ENCODE measurements around the gene MAT2B. TPM values are rescaled to one million over a fixed set of nuclear protein-coding genes. Genes with fewer than 3 reads are reported as not detected.
A peak's percentile ranks its signal among the peaks of the same experiment; 100 is the strongest.

The MAT2B gene
- total and polyA plus RNA-seq, 4 experiments from 2014 or later = 150 to 420 (median 219) TPM

GRCh38 chr5:163564321-163564938 lies 59.0 kb downstream of the MAT2B start:
- no peaks in the 10 kb centered on the region for H3K9me3 Mint-ChIP-seq

DNA sequence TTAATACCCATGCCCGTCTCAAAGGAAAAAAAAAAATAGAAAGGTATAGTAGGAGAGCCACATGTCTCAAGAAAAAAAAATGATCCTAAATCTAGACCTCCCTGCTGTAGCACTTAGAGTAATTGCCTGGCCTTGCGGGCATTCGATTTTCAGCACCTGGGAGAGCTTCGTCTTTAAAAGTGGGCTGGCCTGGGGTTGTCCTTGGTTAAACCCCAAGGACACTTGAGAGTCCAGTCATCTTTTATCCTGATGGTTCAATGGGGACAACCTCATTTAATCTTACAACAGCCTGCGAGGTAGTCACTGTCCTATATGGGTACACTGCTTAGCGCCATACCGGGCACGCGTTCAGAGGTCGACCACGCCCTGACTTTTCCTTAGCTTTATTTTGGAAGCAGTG lies 60.1 kb downstream of the MAT2B start:
- intact Hi-C loops (cut with micrococcal nuclease) = loop anchor here (2.0 kb wide), 1 partner anchor 1643 kb away; no protein-coding TSS in a partner anchor
- DNase-seq = peak in 1 of 5 donors; percentile 2
- Histone ChIP-seq H3K27ac (ENCODE audit: low read depth, low read length) (no peak overlapping the region), H3K4me3 (ENCODE audit: low read length in 2 of 2) (peak overlapping the region in 1 of 2 donors; percentile 23), H3K36me3 (ENCODE audit: insufficient read depth, low read length) (no peaks in the 10 kb centered on the region), H3K27me3 (ENCODE audit: insufficient read depth, low read length) (peaks cover 28% of the 10 kb centered on the region), H3K4me1 (ENCODE audit: insufficient read depth, low read length) (peaks cover 17% of the 10 kb centered on the region), H3K9me3 (ENCODE audit: control insufficient read depth in 1 of 2, low read length in 2 of 2) (no peaks in the 10 kb centered on the region)
- Mint-ChIP-seq H3K27me3 (peaks cover 39 to 59% of the 10 kb centered on the region in 2 donors), H3K4me1 (peaks cover 6 to 34% (median 22%) of the 10 kb centered on the region in 4 donors), H3K4me3 (peak overlapping the region; percentile 74 to 85 (median 82)), H3K9me3 (no peaks in the 10 kb centered on the region), H3K27ac (no peak overlapping the region), H3K36me3 (no peaks in the 10 kb centered on the region)
- POLR2A ChIA-PET (ENCODE audit: partially characterized antibody) = interaction anchor here (0.6 kb wide), 1 partner anchor 60 kb away, joined by 3 read pairs; the partner anchor contains the start of gene MAT2B
- CTCF ChIA-PET (ENCODE audit: partially characterized antibody) = interaction anchor here (1.6 kb wide), 2 partner anchors 12 to 14 kb away, joined by 4 read pairs; no protein-coding TSS in a partner anchor

More at GRCh38 chr5:163564321-163564938, 59.0 kb downstream of the MAT2B start:
- peaks cover 38 to 60% of the 10 kb centered on the region in 2 donors for H3K27me3 Mint-ChIP-seq
- CTCF ChIA-PET (ENCODE audit: partially characterized antibody) = interaction anchor here (0.7 to 1.6 kb wide), 7 partner anchors 10 to 941 kb away, joined by 3 to 5 read pairs (median 3); no protein-coding TSS in a partner anchor
- peaks cover 6 to 34% (median 22%) of the 10 kb centered on the region in 4 donors for H3K4me1 Mint-ChIP-seq
- no peak overlapping the region for H3K27ac Mint-ChIP-seq
- H3K27me3 ChIP-seq (ENCODE audit: insufficient read depth, low read length) = peaks cover 28% of the 10 kb centered on the region
- peaks cover 17% of the 10 kb centered on the region for H3K4me1 ChIP-seq (ENCODE audit: insufficient read depth, low read length)
- no peaks in the 10 kb centered on the region for H3K9me3 ChIP-seq (ENCODE audit: control insufficient read depth in 1 of 2, low read length in 2 of 2)
- no peaks in the 10 kb centered on the region for H3K36me3 ChIP-seq (ENCODE audit: insufficient read depth, low read length)
- peak; percentile 46 to 62 (median 55) for DNase-seq
- intact Hi-C loops (cut with micrococcal nuclease) = loop anchor here (1.0 to 2.0 kb wide), 2 partner anchors 91 to 1644 kb away; no protein-coding TSS in a partner anchor
- peak overlapping the region in 4 of 8 donors; percentile 7 to 61 (median 44) for H3K4me3 Mint-ChIP-seq
- no peaks in the 10 kb centered on the region for H3K36me3 Mint-ChIP-seq
- H3K27ac ChIP-seq (ENCODE audit: low read depth, low read length) = no peak overlapping the region
- no peak overlapping the region for H3K4me3 ChIP-seq (ENCODE audit: low read length in 2 of 2)
- POLR2A ChIA-PET (ENCODE audit: partially characterized antibody) = no interaction called here

DNA sequence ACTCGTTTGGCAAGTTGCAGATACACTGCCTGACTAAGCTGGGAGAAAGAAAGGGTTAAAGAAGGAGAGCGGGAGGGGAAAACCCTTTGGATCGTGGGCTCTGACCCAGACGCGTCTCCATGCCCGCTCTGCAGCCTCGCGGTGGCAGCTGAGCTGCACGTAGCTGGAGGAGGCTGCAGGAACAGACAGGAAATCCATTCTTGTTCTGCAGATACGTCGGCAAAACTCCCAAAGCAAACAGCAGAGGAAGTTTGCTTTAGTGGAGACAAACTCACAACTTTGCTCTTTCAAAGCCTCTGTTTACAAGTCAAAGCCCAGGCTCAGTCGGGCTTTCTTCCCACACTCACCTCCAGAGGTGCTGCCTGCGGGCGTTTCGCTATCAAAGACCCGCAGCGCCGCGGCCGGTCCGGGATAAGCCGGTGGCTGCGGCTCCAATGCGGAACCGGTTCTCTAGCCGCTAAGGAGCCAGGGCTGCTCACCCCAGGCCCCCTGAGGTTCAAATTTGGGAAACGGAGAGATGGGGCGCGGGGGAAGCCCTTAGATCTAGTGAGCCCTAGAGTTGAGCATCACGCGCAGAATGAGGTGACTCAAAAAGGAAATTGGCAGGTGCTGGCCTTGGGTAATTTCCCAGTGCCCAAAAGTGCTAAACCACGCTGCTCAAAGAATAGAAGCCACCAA lies 60.7 kb downstream of the MAT2B start:
- ChIA-PET POLR2A (ENCODE audit: partially characterized antibody) (interaction anchor here (0.6 kb wide), 1 partner anchor 61 kb away, joined by 3 read pairs; the partner anchor contains the start of gene MAT2B), CTCF (ENCODE audit: partially characterized antibody) (interaction anchor here (1.4 to 1.6 kb wide), 3 partner anchors 11 to 91 kb away, joined by 3 to 4 read pairs (median 4); no protein-coding TSS in a partner anchor)
- Mint-ChIP-seq H3K4me1 (peaks cover 6 to 34% (median 22%) of the 10 kb centered on the region in 4 donors), H3K36me3 (no peaks in the 10 kb centered on the region), H3K27ac (peak overlapping the region in 1 of 7 donors; percentile 53), H3K9me3 (no peaks in the 10 kb centered on the region), H3K27me3 (peaks cover 39 to 62% of the 10 kb centered on the region in 2 donors), H3K4me3 (peak overlapping the region; percentile 74 to 85 (median 82))
- DNase-seq = peak; percentile 9 to 63 (median 14)
- Histone ChIP-seq H3K36me3 (ENCODE audit: insufficient read depth, low read length) (no peaks in the 10 kb centered on the region), H3K27me3 (ENCODE audit: insufficient read depth, low read length) (peaks cover 28% of the 10 kb centered on the region), H3K4me3 (ENCODE audit: low read length in 2 of 2) (peak overlapping the region; percentile 7 to 23), H3K27ac (ENCODE audit: low read depth, low read length) (no peak overlapping the region), H3K4me1 (ENCODE audit: insufficient read depth, low read length) (peaks cover 17% of the 10 kb centered on the region), H3K9me3 (ENCODE audit: control insufficient read depth in 1 of 2, low read length in 2 of 2) (no peaks in the 10 kb centered on the region)
- intact Hi-C loops (cut with micrococcal nuclease) = loop anchor here (2.0 kb wide), 1 partner anchor 1643 kb away; no protein-coding TSS in a partner anchor

DNA sequence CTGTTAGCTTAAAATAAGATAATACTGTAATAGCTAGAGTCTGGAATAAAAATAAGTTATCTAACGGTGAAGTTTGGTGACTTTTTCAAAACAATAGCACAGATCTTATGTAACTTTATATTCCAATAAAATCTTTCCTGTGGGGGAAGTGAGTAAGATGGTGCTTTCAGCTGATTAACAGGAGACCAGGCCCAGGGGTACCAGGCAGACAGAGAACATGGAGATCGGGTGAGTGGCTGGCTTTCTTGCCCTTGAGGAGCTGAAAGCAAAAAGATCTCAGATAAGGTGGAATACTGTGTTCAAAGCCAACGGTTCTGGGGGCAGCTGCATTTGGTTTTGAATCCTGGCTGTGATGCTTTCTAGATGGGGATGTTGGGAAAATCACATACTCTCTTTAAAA lies 61.3 kb downstream of the MAT2B start:
- Mint-ChIP-seq H3K4me1 (peaks cover 6 to 34% (median 22%) of the 10 kb centered on the region in 4 donors), H3K36me3 (no peaks in the 10 kb centered on the region), H3K27ac (no peak overlapping the region), H3K27me3 (peaks cover 38 to 57% of the 10 kb centered on the region in 2 donors), H3K9me3 (no peaks in the 10 kb centered on the region), H3K4me3 (peak overlapping the region; percentile 11 to 85 (median 72))
- Histone ChIP-seq H3K27me3 (ENCODE audit: insufficient read depth, low read length) (peaks cover 28% of the 10 kb centered on the region), H3K36me3 (ENCODE audit: insufficient read depth, low read length) (no peaks in the 10 kb centered on the region), H3K27ac (ENCODE audit: low read depth, low read length) (no peak overlapping the region), H3K4me3 (ENCODE audit: low read length in 2 of 2) (no peak overlapping the region), H3K9me3 (ENCODE audit: control insufficient read depth in 1 of 2, low read length in 2 of 2) (no peaks in the 10 kb centered on the region), H3K4me1 (ENCODE audit: insufficient read depth, low read length) (peaks cover 17% of the 10 kb centered on the region)
- ChIA-PET POLR2A (ENCODE audit: partially characterized antibody) (no interaction called here), CTCF (ENCODE audit: partially characterized antibody) (interaction anchor here (1.0 to 1.4 kb wide), 2 partner anchors 61 to 92 kb away, joined by 3 read pairs; partner anchors contain the start of gene MAT2B)
- no peak for DNase-seq
- intact Hi-C loops (cut with micrococcal nuclease) = no loop called here

DNA sequence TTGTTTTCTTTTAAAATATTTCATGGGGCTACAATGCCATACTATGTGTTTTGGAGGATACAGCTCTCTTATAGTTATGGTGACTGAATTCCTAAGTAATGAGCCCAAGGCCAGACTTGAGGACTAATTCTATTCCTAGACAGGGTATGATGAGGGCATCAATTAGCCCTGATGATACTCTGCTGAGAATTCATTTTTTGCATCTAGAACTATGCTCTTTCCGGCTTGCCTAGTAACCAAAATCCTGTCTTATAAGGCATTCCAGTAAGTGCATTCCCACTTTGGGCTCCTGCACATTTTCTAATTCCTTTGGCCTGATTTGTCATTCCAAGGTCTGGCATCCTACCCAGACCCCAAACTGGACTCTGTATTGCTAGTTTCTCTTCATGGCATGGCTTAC lies 62.4 kb downstream of the MAT2B start:
- CTCF ChIA-PET (ENCODE audit: partially characterized antibody) = interaction anchor here (1.0 kb wide), 1 partner anchor 13 kb away, joined by 3 read pairs; no protein-coding TSS in a partner anchor
- no peaks in the 10 kb centered on the region for H3K36me3 Mint-ChIP-seq
- peaks cover 35 to 49% of the 10 kb centered on the region in 2 donors for H3K27me3 Mint-ChIP-seq
- H3K9me3 Mint-ChIP-seq = no peaks in the 10 kb centered on the region
- Histone ChIP-seq H3K4me1 (ENCODE audit: insufficient read depth, low read length) (peaks cover 17% of the 10 kb centered on the region), H3K9me3 (ENCODE audit: control insufficient read depth in 1 of 2, low read length in 2 of 2) (no peaks in the 10 kb centered on the region), H3K27me3 (ENCODE audit: insufficient read depth, low read length) (peaks cover 28% of the 10 kb centered on the region), H3K4me3 (ENCODE audit: low read length in 2 of 2) (no peak overlapping the region), H3K36me3 (ENCODE audit: insufficient read depth, low read length) (no peaks in the 10 kb centered on the region), H3K27ac (ENCODE audit: low read depth, low read length) (no peak overlapping the region)
- H3K4me3 Mint-ChIP-seq = no peak overlapping the region
- no peak for DNase-seq
- POLR2A ChIA-PET (ENCODE audit: partially characterized antibody) = no interaction called here
- intact Hi-C loops (cut with micrococcal nuclease) = no loop called here
- H3K27ac Mint-ChIP-seq = no peak overlapping the region
- peaks cover 6 to 34% (median 22%) of the 10 kb centered on the region in 4 donors for H3K4me1 Mint-ChIP-seq

Other genes with a start within 250 kb of the MAT2B start
- gene CCNG1, start 68.0 kb upstream of the MAT2B start, total RNA-seq = 100 to 1,000 TPM; 132 to 133 TPM
- 100 to 1,000 TPM; 112 to 205 TPM for gene CCNG1, start 68.0 kb upstream of the MAT2B start, polyA plus RNA-seq
- 10 to 100 TPM; 26.0 to 26.4 TPM for gene NUDCD2, start 45.5 kb upstream of the MAT2B start, total RNA-seq
- 10 to 100 TPM; 61.5 to 62.0 TPM for gene NUDCD2, start 45.5 kb upstream of the MAT2B start, polyA plus RNA-seq
- gene HMMR, start 45.0 kb upstream of the MAT2B start, total RNA-seq = under 1 TPM; 0.11 to 0.15 TPM
- under 1 TPM in 1 of 2 donors, not detected in 1; 0.42 TPM for gene HMMR, start 45.0 kb upstream of the MAT2B start, polyA plus RNA-seq